Measurements from ENCODE around the gene OR10H3. TPM values are rescaled to one million over a fixed set of nuclear protein-coding genes. Genes with fewer than 3 reads are reported as not detected.

Gene OR10H3
- total and polyA plus RNA-seq, 2 of the 13 experiments (the other 11 are each of a cell fraction or from before 2014, with no cell fraction given), result not detected

- H4K20me1 ChIP-seq (ENCODE audit: insufficient read depth, low read length), result no peaks in the 10 kb centered on the region; the same call in 1 of the 2 replicates
- FAIRE-seq (no peak), DNase-seq (ENCODE audit: low spot score) (no peak), ATAC-seq (no peak)
- no peak overlapping the region for H3K4me2 ChIP-seq (ENCODE audit: low read depth, low read length)
- 98% methylated on average over 12 of the region's 19 CpGs for WGBS (ENCODE audit: low lambda C conversion rate)
- H3K9me3 ChIP-seq (ENCODE audit: low read length), result no peaks in the 10 kb centered on the region
- no peaks in the 10 kb centered on the region for H3K79me2 ChIP-seq (ENCODE audit: insufficient read depth, low read length)
- POLR2A ChIA-PET, result no interaction called here
- CTCF ChIA-PET (ENCODE audit: low intra/inter-chr PET ratio, low total read pairs), result no interaction called here
- in situ Hi-C loops (cut with HindIII; ENCODE audit: extremely low pct_ligation_motif_present, low pct_unique_long_range_greater_than_20kb) (no loop called here), intact Hi-C loops (cut with micrococcal nuclease; ENCODE audit: unreplicated experiment) (no loop called here)
- no peak overlapping the region for H3K9ac ChIP-seq (ENCODE audit: insufficient read depth, low read depth, low read length)
- H3K27me3 ChIP-seq (ENCODE audit: control insufficient read depth in 1 of 2, insufficient read depth in 2 of 2, low read length in 2 of 2), result no peaks in the 10 kb centered on the region; a peak in 1 of 5 replicates
- H3K36me3 ChIP-seq (replicated peaks in 1 of 2; ENCODE audit: control insufficient read depth in 1 of 2, insufficient read depth in 2 of 2, low read length in 2 of 2), result peaks cover 2 to 6% of the 10 kb centered on the region in 2 experiments; a peak in 1 of 5 replicates
- H2AFZ ChIP-seq (ENCODE audit: low read length), result no peak overlapping the region
- H3K27ac ChIP-seq (ENCODE audit: extremely low read length, insufficient read depth, low read length), result no peak overlapping the region
- H3K4me3 ChIP-seq (replicated peaks in 1 of 3; ENCODE audit: insufficient read depth in 1 of 3, low read depth in 2 of 3, low read length in 3 of 3), result no peak overlapping the region
- TF ChIP-seq ATRX (CRISPR knock-in tag; IDR thresholded peaks at IDR 0.05; ENCODE audit: borderline replicate concordance), result no peak
- TF ChIP-seq SIX4 (CRISPR knock-in tag; IDR thresholded peaks at IDR 0.05), result no peak
- no peak for TF ChIP-seq MAF1 (CRISPR knock-in tag; IDR thresholded peaks at IDR 0.05; ENCODE audit: borderline replicate concordance)
- no peak for TF ChIP-seq HES4 (CRISPR knock-in tag; IDR thresholded peaks at IDR 0.05; ENCODE audit: borderline replicate concordance)
- TF ChIP-seq YEATS2 (CRISPR knock-in tag; IDR thresholded peaks at IDR 0.05; ENCODE audit: borderline replicate concordance), result no peak
- no TSS peak for BruUV-seq (replicated peaks)
- H3K4me1 ChIP-seq (ENCODE audit: insufficient read depth, low read length), result peaks cover 6% of the 10 kb centered on the region; the same call in 1 of the 2 replicates
Measured at GRCh38 chr19:15696654-15697194, 41.1 kb upstream of the OR10H3 start.

- Histone ChIP-seq H4K20me1 (ENCODE audit: insufficient read depth, low read length) (no peaks in the 10 kb centered on the region; the same call in 1 of the 2 replicates), H2AFZ (ENCODE audit: low read length) (no peak overlapping the region), H3K36me3 (replicated peaks in 1 of 2; ENCODE audit: control insufficient read depth in 1 of 2, insufficient read depth in 2 of 2, low read length in 2 of 2) (0 out of 5 replicates have a peak, but pooled peaks cover 0 to 3% of the 10 kb centered on the region in 2 experiments), H3K9ac (ENCODE audit: insufficient read depth, low read depth, low read length) (no peak overlapping the region; the same call in 1 of the 2 replicates), H3K27me3 (ENCODE audit: control insufficient read depth in 1 of 2, insufficient read depth in 2 of 2, low read length in 2 of 2) (no peaks in the 10 kb centered on the region), H3K4me2 (ENCODE audit: low read depth, low read length) (peak overlapping the region; percentile 63), H3K4me3 (replicated peaks in 1 of 3; ENCODE audit: insufficient read depth in 1 of 3, low read depth in 2 of 3, low read length in 3 of 3) (peak overlapping the region in 1 of 3 experiments; percentile 43; a peak in 2 of 6 replicates), H3K79me2 (ENCODE audit: insufficient read depth, low read length) (no peaks in the 10 kb centered on the region), H3K9me3 (ENCODE audit: low read length) (no peaks in the 10 kb centered on the region), H3K4me1 (ENCODE audit: insufficient read depth, low read length) (peaks cover 28% of the 10 kb centered on the region), H3K27ac (ENCODE audit: extremely low read length, insufficient read depth, low read length) (peak overlapping the region; percentile 72)
- intact Hi-C loops (cut with micrococcal nuclease; ENCODE audit: unreplicated experiment) (loop anchor here (2.0 kb wide), 1 partner anchor 69 kb away; no protein-coding TSS in a partner anchor), in situ Hi-C loops (cut with HindIII; ENCODE audit: extremely low pct_ligation_motif_present, low pct_unique_long_range_greater_than_20kb) (no loop called here)
- WGBS (ENCODE audit: low lambda C conversion rate), result 60% methylated on average over 2 of the region's 4 CpGs
- DNase-seq (ENCODE audit: low spot score), result peak; percentile 76
- ChIA-PET POLR2A (interaction anchor here (1.8 to 2.6 kb wide), 2 partner anchors 29 to 61 kb away, joined by 8 to 11 read pairs; partner anchors contain the start of genes CYP4F12 and CYP4F3), CTCF (ENCODE audit: low intra/inter-chr PET ratio, low total read pairs) (interaction anchor here (2.5 kb wide), 1 partner anchor 72 kb away, joined by 10 read pairs; no protein-coding TSS in a partner anchor)
- peak; percentile 96 for ATAC-seq
- BruUV-seq (replicated peaks), result no TSS peak
- FAIRE-seq, result peak; percentile 84
- TF ChIP-seq HES4 (CRISPR knock-in tag; IDR thresholded peaks at IDR 0.05; ENCODE audit: borderline replicate concordance) (peak; percentile 19; the same call in 1 of the 2 replicates), HMGXB4 (CRISPR knock-in tag; IDR thresholded peaks at IDR 0.05; ENCODE audit: borderline replicate concordance in 1 of 2, low read depth in 1 of 2) (no peak), POLR2A (IDR thresholded peaks at IDR 0.05; ENCODE audit: insufficient read depth in 1 of 2, low read depth in 2 of 2, low read length in 2 of 2) (peak; percentile 30 to 46; a peak in 2 of 4 replicates), HNRNPL (IDR thresholded peaks at IDR 0.05; ENCODE audit: low read depth, low read length) (no peak), DRAP1 (CRISPR knock-in tag; IDR thresholded peaks at IDR 0.05) (peak; percentile 48; the same call in 1 of the 2 replicates), ZFP91 (CRISPR knock-in tag; IDR thresholded peaks at IDR 0.05; ENCODE audit: borderline replicate concordance) (0 out of 2 replicates have a peak, but pooled peaks have one; percentile 16), NCOR1 (IDR thresholded peaks at IDR 0.05; ENCODE audit: borderline replicate concordance, low read length) (peak; percentile 17; the same call in 1 of the 2 replicates)
Measured at GRCh38 chr19:15701757-15702533, 35.8 kb upstream of the OR10H3 start.
